ENCODE results near the gene DGKH.

DNA sequence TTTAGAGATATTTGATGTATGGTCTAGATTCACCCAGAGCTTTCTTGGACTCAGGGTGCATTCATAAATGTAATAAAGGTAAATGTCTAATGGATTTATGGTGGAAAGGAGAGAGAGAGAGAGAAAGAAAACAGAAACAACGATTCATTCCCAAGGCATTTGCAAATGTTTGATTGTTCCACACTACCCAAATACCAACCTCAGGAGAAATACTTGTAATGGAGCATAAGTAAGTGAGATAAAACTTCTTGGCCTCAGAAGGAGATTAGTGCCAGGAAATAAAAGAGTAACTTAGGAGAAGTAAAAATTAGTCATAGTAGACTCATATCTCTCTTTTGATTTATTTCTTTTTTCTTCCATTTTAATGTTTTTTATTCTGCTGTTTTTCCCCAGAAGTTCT, 40.6 kb upstream of the DGKH start:
- no peak for TF ChIP-seq CTCF (conservative IDR thresholded peaks at IDR 0.05 in 1 of 2, IDR thresholded peaks at IDR 0.05 in 1 of 2; ENCODE audit: low read depth in 1 of 2, low read length in 2 of 2)
- TF ChIP-seq EZH2 (IDR thresholded peaks at IDR 0.05; ENCODE audit: low read length, missing control alignments): no peak

All from fibroblast of lung (primary cell).